ENCODE measurements around the gene CACNA1H. TPM values are rescaled to one million over a fixed set of nuclear protein-coding genes. Genes with fewer than 3 reads are reported as not detected.

CACNA1H gene
- total RNA-seq, 1 donor from 2014 or later: 9.5 TPM

- Histone ChIP-seq H3K9me3 (ENCODE audit: low read depth) (no peaks in the 10 kb centered on the region), H2AFZ (replicated peaks) (no peak overlapping the region), H3K36me3 (no peaks in the 10 kb centered on the region), H4K20me1 (ENCODE audit: low read depth) (no peaks in the 10 kb centered on the region), H3K4me3 (no peak overlapping the region), H3K9ac (no peak overlapping the region), H3K4me1 (no peaks in the 10 kb centered on the region), H3K79me2 (ENCODE audit: low read depth) (no peaks in the 10 kb centered on the region), H3K27me3 (no peaks in the 10 kb centered on the region), H3K27ac (no peak overlapping the region), H3F3A (ENCODE audit: low read depth) (no peaks in the 10 kb centered on the region), H3K4me2 (no peak overlapping the region)
- H3K9me3 Mint-ChIP-seq: no peaks in the 10 kb centered on the region
- no peaks in the 10 kb centered on the region for H3K36me3 Mint-ChIP-seq
- no peak overlapping the region for H3K27ac Mint-ChIP-seq
- DNase-seq (ENCODE audit: low spot score): no peak
- no peaks in the 10 kb centered on the region for H3K27me3 Mint-ChIP-seq (ENCODE audit: insufficient read depth, low read depth)
- no peak for TF ChIP-seq CTCF (IDR thresholded peaks at IDR 0.05)
- TF ChIP-seq EZH2 (IDR thresholded peaks at IDR 0.05): no peak
- no peak for TF ChIP-seq EZH2phosphoT487 (IDR thresholded peaks at IDR 0.05)
- H3K4me3 Mint-ChIP-seq: no peak overlapping the region
- no peaks in the 10 kb centered on the region for H3K4me1 Mint-ChIP-seq
Observed at GRCh38 chr16:1216296-1216619, 63.4 kb downstream of the CACNA1H start.

DNA sequence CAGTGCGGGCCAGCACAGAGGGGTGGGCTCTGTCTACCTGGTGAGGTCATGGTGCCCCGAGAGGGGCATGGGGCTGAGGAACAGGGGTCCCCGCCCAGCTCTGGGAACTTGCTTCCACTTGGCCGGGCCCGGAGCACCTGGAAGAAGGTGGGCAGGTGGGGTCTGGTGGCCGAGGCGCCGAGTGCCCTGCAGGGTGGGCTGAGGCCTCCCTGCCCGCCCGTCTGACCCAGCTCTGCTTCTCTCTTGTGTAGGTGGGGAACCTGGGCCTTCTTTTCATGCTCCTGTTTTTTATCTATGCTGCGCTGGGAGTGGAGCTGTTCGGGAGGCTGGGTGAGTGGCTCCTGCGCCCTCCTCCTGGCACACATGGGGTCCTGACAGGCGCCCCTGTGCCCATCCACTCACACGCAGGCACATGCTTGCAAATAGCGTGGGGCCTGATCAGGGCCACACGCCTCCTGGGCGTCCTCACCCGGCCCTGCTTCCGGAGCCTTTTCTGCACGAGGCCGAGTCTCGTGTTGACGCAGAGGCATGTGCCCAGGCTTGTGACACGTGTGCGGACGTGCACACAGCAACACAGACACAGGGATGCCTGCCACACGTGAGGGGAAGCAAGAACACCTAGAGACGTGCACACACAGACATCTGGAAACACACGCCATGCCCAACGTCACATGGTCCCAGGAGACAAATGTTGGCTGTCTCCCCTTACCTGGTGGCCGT lies 63.9 kb downstream of the CACNA1H start:
- H3K27ac Mint-ChIP-seq: no peak overlapping the region
- no peaks in the 10 kb centered on the region for H3K36me3 ChIP-seq
- H3K27me3 Mint-ChIP-seq (ENCODE audit: insufficient read depth, low read depth): no peaks in the 10 kb centered on the region
- no peaks in the 10 kb centered on the region for H3K4me1 Mint-ChIP-seq
- H2AFZ ChIP-seq (replicated peaks): no peak overlapping the region
- no peaks in the 10 kb centered on the region for H3K9me3 Mint-ChIP-seq
- no peaks in the 10 kb centered on the region for H3K36me3 Mint-ChIP-seq
- no peaks in the 10 kb centered on the region for H3K9me3 ChIP-seq (ENCODE audit: low read depth)
- no peaks in the 10 kb centered on the region for H3K4me1 ChIP-seq
- no peak overlapping the region for H3K4me3 ChIP-seq
- TF ChIP-seq EZH2 (IDR thresholded peaks at IDR 0.05) (no peak), CTCF (IDR thresholded peaks at IDR 0.05) (no peak)
- H3K27me3 ChIP-seq: no peaks in the 10 kb centered on the region
- H4K20me1 ChIP-seq (ENCODE audit: low read depth): no peaks in the 10 kb centered on the region
- no peak for DNase-seq (ENCODE audit: low spot score)
- no peak overlapping the region for H3K4me2 ChIP-seq
- H3K4me3 Mint-ChIP-seq: no peak overlapping the region
- no peak overlapping the region for H3K9ac ChIP-seq
- no peaks in the 10 kb centered on the region for H3K79me2 ChIP-seq (ENCODE audit: low read depth)
- H3K27ac ChIP-seq: no peak overlapping the region
- H3F3A ChIP-seq (ENCODE audit: low read depth): no peaks in the 10 kb centered on the region

- H3K4me2 ChIP-seq: no peak overlapping the region
- H3F3A ChIP-seq (ENCODE audit: low read depth): no peaks in the 10 kb centered on the region
- no peaks in the 10 kb centered on the region for H3K27me3 ChIP-seq
- H3K9me3 ChIP-seq (ENCODE audit: low read depth): no peaks in the 10 kb centered on the region
- H3K9ac ChIP-seq: no peak overlapping the region
- no peak for DNase-seq (ENCODE audit: low spot score)
- no peaks in the 10 kb centered on the region for H3K79me2 ChIP-seq (ENCODE audit: low read depth)
- H3K36me3 ChIP-seq: no peaks in the 10 kb centered on the region
- H4K20me1 ChIP-seq (ENCODE audit: low read depth): no peaks in the 10 kb centered on the region
- TF ChIP-seq EZH2 (IDR thresholded peaks at IDR 0.05) (no peak), EZH2phosphoT487 (IDR thresholded peaks at IDR 0.05) (no peak), CTCF (IDR thresholded peaks at IDR 0.05) (no peak)
- no peaks in the 10 kb centered on the region for H3K4me1 ChIP-seq
- Mint-ChIP-seq H3K4me1 (no peaks in the 10 kb centered on the region), H3K27ac (no peak overlapping the region), H3K9me3 (no peaks in the 10 kb centered on the region), H3K36me3 (no peaks in the 10 kb centered on the region), H3K27me3 (ENCODE audit: insufficient read depth, low read depth) (no peaks in the 10 kb centered on the region), H3K4me3 (no peak overlapping the region)
- no peak overlapping the region for H2AFZ ChIP-seq (replicated peaks)
- no peak overlapping the region for H3K4me3 ChIP-seq
- no peak overlapping the region for H3K27ac ChIP-seq
Observed at GRCh38 chr16:1217526-1217925, 64.6 kb downstream of the CACNA1H start.
